ENCODE results near the gene GAS2L2.

- TF ChIP-seq, protein P1, sequence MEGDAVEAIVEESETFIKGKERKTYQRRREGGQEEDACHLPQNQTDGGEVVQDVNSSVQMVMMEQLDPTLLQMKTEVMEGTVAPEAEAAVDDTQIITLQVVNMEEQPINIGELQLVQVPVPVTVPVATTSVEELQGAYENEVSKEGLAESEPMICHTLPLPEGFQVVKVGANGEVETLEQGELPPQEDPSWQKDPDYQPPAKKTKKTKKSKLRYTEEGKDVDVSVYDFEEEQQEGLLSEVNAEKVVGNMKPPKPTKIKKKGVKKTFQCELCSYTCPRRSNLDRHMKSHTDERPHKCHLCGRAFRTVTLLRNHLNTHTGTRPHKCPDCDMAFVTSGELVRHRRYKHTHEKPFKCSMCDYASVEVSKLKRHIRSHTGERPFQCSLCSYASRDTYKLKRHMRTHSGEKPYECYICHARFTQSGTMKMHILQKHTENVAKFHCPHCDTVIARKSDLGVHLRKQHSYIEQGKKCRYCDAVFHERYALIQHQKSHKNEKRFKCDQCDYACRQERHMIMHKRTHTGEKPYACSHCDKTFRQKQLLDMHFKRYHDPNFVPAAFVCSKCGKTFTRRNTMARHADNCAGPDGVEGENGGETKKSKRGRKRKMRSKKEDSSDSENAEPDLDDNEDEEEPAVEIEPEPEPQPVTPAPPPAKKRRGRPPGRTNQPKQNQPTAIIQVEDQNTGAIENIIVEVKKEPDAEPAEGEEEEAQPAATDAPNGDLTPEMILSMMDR (conservative IDR thresholded peaks at IDR 0.05 in 1 of 2, IDR thresholded peaks at IDR 0.05 in 1 of 2; ENCODE audit: extremely low read depth in 1 of 2, insufficient read depth in 1 of 2, low read depth in 1 of 2, low read length in 2 of 2) = no peak
- TF ChIP-seq EZH2 (IDR thresholded peaks at IDR 0.05; ENCODE audit: borderline replicate concordance, low read length) = no peak
These were observed 17.8 kb downstream of the GAS2L2 start for GRCh38 chr17:35735036-35735805.
